Epidermal melanocyte (primary cell): ENCODE data around the gene C10orf90.

Source experiments
- DNase-seq: peaks from one replicate; pipeline ENCODE4 v3.0.0; 2011; ENCODE audit warnings: low spot score; ENCODE audit not compliant: insufficient read length

The C10orf90 gene

DNA sequence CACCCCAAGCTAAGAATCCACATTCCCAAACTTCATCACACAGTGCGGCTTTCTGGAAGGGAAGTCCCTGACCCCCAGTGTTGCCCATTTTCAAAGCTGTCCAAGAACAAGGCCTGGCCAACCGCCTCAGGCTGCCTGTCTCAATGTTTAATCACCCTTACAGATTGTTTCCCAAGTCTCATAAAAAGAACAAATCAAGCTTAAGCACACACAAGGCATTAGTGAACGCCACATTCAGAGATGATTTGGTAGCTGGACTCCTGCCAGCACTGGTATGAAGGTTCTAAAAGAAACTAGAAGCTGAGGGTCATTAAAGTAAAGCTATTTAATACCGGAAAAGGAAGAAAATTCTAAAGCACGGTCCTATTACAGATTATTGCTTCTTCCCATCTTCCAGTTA is 35.6 kb downstream of the C10orf90 start:
- peak; percentile 45 for DNase-seq

DNA sequence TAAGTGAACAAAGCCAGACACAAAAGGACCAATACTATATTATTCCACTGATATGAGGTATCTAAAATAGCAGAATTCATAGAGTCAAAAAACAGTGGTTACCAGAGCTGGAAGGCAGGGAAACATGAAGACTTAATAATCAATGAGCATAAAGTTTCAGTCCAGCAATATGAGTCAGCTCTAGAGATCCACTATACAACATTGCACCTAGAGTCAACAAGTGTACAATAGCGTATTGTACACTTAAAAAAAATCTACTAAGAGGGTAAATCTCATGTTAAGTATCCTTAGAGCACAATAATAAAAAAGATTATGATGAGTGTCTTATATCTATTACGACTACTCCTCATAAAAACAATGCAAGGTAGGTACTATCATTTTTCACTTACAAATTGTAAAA is 36.1 kb downstream of the C10orf90 start:
- DNase-seq = no peak

DNA sequence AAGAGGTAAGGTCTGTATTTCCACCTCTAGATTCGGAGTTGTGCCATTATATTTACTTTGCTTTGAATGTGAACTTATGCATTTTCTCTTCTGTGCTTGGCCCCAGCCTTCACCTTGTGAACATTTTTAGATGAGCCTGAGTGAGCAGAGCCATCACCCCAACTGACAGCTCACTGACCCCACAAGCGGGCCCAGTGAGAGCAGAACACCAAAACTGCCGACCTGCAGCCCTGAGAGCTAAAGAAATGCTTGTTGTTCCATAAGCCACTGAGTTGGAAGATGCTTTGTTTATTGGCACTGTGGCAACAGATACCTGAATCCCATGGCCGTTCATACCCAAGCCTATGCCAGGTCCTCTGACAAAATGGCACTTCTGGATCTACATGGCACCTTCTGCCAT is 37.8 kb downstream of the C10orf90 start:
- DNase-seq = no peak

DNA sequence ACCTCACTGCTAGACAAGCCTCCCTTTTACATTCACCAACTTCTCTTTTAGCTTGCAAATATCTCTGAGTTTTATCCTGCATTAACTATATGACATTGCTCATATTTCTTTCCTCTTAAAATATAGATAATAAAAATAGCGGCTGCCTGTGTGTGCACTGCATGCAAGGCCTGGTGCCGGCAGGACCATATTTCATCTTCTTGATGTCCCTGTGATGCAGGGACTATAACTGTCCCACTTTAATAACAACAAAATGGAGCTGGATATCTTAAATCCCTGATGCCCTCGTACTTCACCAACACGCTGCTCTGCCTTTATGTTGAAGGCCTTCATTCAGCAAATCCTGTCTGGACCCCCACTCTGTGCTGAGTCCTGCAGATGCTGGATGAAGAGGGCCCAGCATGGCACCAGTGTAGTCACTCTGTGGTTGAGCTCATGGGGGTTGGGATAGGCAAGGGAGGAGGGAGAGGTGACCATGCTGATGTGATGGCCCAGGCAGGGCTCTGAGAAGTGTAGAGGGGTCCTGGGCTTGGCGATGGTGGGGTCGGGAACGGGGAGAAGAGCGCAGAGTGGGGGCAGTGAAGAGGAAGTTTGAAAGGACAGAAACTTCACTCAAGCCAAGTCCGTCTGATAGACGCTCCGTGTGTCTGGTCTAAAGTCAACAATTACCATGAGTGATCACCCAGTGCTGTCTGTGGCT is 40.4 kb downstream of the C10orf90 start:
- no peak for DNase-seq

DNA sequence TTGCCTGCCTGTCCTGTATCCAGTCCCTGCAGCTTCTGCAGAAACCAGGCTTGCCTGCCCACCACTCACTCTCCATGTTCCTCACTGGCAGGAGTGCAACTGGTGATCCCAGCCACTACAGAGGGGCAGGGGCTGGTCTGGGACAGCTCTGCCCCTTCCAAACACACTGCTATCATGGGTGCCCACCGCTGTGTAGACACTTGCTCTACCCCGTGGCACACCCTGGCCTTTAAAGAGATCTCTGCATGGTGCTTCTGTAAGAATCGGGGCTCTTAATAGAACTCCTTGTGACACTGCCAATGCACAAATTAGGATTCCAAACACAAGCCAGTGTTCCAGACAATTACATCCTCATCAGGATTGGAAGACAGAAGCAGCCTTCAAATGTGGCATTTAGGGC is 41.7 kb downstream of the C10orf90 start:
- no peak for DNase-seq

DNA sequence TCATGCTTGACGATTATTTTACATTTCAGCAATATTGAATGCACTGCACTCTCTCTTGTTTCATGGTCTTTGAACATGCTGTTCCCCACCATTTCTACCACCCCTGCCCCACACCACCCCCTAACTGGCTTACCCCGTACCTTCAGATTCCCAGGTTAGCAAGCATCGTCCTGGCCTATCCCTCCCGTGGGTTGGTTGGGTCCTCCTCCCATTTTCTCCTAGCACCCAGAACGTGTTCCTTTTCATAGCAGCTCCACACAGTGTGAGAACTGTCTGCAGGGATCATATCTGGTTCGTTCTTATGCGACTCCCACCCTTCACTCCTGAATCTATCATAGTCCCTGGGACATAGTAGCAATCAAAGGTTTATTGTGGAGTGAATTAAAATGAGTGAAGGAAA is 48.6 kb downstream of the C10orf90 start:
- DNase-seq = no peak

DNA sequence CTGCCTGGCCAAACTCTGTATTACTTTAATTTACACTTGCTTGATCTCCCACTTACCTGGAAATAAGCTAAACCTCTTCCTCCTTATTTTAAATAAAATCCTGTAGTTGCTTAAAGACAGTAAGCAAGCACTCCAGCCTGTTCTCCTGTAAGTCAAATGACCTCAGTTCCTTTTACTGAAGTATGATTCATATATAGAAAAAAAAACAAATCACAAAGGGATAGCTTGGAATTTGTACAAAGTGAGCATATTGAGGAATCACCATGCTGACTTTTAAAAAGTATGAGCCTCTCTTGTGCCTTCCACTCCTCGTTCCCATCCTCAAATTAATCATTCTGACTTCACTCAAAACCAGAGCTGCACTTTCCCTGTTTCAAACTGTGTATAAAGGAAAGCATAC is 52.0 kb downstream of the C10orf90 start:
- no peak for DNase-seq

DNA sequence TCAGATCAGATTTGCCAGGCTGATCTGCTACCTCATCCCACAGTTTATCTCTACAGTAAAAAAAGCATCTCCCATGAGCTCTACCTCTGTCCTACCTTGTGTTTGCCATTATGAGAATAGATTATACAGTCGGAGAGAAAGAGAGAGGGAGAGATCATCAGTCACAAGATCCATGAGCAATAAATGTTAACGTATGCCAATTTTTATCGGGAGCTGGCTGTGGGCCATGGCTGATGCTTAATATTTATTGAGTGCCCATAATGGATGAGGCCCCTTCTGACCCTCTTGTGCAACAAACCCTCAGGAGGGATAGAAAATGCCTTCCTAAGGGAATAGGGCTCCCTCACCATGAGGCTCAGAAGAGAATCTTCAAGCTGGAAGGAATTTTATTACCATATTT is 52.8 kb downstream of the C10orf90 start:
- DNase-seq = no peak

DNA sequence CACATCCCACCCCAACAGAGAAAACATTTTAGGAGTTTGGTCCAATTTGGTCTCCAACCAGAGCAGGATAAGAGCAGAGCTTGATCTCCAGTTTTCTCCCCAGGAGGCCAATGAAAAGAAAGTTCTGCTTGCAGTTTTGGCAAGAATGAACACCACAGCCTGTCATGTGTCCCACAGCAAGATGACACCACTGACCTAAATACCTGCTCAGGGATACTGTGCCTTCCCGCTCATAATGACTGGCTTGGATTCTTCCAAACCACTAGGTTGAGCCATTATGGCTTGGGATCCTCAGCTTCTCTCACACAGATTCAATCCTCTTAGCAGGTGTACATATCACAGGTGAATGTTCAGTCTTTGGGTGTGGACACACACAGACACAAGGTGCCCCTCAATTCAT is 53.3 kb downstream of the C10orf90 start:
- DNase-seq = no peak

DNA sequence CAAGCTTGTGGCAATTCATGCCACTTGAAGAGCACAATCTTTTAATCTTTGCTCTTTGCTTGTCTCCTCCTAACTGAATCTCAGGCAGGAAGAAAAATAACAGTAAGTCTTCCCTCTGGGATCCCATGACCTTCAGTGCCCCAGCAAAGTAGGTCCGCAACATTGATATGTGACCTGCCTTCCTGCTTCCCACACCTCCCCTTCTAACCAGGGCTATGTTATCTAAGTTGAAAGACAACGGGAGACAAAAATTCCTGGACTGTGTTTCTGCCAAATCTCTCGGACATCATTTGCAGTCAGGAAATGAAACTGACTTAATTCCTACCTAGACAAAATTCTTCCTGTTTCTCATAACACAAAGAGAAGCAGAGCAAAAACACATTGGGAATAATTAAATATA is 53.8 kb downstream of the C10orf90 start:
- DNase-seq = no peak

DNA sequence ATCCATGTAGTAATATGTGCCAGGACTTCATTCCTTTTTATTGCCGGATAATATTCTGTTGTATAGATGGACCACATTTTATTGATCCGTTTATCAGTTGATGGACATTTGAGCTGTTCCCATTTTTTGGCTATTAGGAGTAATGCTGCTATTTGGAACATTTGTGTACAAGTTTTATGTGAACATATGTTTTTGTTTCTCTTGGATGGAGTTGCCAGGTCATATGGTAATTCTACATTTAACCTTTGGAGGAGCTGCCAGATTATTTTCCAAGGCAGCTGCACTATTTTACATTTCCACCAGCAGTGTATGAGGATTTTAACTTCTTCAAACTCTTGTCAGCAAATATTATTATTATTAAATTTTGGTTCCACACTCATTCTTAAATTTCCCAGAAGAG is 59.2 kb downstream of the C10orf90 start:
- no peak for DNase-seq

DNA sequence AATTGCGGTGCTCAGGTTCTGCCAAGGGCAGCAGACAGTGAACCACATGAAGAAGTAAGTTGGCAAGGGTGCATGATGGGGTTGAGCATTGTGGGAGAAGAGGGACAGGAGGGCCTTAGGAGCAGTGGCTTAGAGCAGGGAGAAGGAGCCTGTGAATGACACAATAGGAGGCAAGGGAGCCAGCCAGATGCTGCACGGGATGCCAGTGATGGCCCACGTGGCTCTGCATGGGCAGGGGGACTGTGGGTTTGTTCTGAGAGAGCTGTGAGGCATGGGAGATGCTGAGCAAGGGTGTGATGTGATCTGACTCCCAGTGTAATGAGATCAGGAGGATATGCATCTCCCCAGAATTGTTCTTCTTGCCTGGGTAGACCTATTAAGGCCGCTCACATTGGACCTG is 60.9 kb downstream of the C10orf90 start:
- no peak for DNase-seq

DNA sequence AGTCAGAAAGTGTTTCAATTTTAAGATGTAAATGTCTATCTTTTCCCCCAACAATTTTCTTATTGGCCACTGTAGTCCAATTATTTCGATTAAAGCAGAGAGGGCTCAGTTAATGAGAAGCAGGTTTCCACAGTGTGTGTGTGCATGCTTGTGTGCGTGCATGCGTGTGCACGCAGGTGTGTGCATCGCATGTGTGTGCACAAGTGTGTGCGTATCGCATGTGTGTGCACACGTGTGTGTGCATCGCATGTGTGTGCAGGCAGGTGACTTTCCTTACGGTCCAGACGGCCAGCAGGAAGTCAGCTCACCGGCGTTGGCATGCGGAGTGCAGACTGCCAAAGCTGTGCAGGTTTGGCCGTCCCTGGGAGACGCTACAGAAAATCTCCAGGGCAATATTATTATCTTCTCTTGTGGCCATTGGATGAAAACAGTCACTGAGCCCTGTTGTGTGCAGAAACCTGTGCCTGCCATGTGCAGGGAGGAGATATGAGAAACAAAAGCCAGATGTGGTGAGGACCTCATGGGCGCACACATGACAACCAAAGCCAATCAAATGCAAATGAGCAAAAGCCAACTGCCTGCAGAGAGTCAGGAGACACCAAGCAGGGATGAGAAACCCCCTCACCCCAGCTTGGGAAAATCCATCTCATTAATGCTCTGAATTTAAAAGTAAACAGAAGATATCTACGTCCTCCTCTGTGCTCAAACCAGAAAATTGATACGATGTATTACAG is 70.4 kb downstream of the C10orf90 start:
- DNase-seq = no peak

DNA sequence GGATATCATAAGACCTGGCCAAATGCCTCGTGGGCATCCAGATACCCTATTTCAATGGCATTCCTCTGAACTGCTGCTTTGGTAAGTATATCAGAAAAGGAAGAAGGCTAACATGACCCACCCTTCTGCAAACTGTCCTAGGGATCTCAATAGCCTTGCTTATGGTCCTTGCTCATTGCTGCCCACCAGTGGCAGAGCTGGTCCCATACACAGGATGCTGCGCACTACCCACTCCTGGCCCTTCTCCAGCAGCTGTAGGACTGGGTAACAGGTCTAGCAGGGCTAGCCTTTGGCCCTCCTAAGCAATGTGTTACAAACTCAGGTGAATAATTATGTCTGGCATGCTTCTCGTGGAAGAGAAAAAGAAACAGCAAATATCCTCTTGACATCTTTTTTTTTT is 72.5 kb downstream of the C10orf90 start:
- DNase-seq = no peak

DNA sequence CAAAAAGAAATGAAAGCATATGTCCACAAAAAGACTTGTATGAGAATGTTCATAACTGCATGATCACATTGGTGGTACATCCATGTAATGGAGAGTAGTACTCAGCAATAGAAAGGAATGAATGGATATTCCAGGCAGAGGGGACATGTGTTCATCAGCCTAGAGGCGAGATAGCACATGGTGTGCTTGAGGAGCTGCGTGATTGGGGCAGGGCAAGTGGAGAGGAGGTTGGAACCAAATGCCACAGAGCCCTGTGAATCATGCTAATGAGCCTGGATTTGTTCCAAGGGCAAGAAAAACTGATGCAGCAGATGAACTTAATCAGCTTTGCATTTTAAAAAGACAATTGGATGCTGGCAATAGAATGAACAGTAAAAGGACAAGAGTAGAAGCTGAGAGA is 73.3 kb downstream of the C10orf90 start:
- DNase-seq = no peak

DNA sequence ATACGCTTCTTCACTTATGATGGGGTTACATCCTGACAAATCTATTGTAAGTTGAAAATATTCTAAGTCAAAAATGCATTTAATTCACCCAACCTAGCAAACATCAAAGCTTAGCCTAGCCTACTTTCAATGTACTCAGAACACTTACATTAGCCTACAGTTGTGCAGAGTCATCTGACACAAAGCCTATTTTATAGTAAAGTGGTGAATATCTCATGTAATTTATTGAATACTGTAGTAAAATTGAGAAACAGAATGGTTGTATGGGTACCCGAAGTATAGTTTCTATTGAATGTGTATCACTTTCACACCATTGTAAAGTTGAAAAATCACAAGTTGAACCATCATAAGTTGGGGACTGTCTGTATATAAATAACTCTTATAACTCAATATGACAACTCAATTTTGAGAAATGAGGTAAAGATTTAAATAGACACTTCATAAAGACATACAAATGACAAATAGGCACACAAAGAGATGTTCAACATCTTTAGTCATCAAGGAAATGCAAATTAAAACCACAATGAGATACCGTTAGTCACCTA is 73.9 kb downstream of the C10orf90 start:
- no peak for DNase-seq

DNA sequence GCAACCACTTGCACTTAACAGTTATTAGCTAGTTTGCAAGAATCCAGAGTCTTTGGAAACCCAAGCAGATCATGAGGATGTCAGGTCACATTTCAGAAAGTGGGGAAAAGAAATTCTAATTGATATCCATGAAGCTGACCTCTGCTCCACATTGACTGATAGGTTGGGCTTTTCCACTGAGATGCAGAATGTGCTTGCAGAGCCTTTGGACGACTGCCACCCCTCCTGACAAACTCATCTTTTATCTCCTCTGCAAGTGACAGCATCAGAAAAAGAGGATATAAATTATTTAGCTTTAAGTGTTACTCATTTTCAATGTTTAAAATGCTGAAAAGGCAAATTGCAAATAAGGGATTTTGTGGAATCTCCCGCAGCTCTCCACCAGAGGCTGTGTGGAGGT is 75.3 kb downstream of the C10orf90 start:
- DNase-seq = no peak

DNA sequence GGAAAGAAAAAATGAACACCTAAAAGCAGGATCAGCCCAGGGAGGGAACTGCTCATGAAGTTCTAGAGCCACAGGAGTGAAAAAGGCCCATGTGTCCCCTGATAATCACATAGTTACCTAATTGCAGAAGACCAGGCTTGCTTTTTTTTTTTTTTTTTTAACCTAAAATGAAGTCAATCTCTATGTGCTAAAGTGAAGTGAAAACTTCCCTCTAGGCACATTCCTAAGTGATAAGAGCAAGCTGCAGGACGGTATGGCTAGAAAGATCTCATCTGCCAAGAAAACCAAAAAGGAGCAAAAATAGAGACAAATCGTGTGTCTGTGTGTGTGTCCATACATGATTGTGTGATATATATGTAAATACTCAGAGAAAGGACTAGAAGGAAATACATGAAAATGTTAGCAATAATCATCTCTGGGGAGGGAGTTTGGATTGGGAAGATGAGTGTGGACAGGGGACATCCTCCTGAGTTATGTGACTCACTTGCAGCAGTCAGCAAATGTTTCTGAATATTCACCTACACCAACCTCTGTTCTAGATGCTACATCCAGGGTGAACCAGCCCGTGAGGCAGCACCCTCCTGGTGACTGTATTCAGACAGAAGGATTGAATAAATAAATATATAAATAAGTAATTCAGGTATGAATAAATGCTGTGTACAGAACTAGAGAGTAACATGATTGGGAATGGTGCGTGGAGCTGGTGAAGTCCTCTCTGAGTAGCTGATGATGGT is 76.4 kb downstream of the C10orf90 start:
- DNase-seq = no peak

DNA sequence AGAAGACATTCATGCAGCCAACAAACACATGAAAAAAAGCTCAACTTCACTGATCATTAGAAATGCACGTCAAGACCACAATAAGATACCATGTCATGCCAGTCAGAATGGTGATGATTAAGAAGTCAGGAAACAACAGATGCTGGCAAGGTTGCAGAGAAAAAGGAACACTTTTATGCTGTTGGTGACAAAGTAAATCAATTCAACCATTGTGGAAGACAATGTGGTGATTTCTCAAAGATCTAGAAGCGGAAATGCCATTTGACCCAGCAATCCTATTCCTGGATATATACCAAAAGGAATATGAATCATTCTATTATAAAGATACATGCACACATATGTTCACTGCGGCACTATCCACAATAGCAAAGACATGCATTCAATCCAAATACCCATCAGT is 77.6 kb downstream of the C10orf90 start:
- no peak for DNase-seq

DNA sequence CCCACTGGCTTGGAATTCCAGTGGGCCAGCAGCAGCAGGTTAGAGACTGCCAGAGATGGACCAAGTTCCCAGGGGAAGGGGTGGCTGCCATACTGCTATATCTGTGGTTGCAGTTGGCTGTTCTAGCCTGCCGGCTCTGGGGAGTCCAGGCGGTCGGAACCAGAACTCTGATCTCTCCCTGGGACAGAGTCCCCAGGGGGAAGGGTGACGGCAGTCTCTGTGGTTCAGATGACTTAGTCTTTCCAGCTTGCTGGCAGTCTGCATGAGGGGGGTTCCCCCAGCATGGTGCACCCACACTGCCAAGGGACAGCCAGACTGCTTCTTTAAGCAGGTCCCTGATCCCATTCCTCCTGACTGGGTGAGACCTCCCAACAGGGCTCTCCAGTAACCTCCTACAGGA is 82.5 kb downstream of the C10orf90 start:
- DNase-seq = no peak

DNA sequence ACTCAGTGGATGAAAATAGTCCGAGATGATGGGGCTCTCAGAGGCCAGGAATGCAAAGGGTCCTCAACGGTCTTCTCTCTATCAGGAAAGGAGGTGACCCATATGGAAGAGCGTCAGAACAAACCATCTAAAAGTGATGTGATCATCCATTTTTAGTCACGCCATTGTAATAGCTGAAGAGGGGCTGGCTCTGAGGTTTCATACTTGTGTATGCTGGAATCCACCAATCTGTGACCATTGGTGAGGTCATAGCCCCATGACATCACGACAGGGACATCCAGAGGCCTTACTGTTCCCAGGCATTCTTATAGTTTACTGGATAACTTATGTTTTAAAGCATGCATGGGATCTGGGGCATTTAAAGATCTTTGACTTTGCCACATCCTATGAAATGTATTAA is 83.6 kb downstream of the C10orf90 start:
- no peak for DNase-seq

DNA sequence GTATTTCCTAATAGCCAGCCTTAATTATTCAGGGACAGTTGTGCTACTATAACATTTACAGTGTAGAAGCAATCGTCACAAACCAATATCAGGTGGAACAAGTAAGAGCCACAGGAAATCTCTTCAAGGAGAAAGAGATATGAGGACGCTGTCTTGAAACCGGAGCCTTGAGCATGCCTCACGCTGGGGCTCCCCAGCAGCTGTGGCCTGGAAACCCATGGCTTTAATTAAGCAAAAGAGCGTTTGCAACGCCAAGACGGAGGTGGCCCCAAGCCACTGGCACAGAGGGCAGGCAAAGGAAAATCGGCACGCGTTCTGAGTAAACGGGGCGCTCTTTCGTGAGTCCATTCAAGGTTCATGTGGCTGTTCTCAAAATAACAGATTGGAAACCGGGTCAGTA is 84.4 kb downstream of the C10orf90 start:
- no peak for DNase-seq
